ENCODE results near the gene TOP1. TPM values are rescaled to one million over a fixed set of nuclear protein-coding genes. Genes with fewer than 3 reads are reported as not detected.
A peak's percentile ranks its signal among the peaks of the same experiment; 100 is the strongest.

The TOP1 gene
- total RNA-seq, 1 experiment from 2014 or later: 16.0 TPM

DNA sequence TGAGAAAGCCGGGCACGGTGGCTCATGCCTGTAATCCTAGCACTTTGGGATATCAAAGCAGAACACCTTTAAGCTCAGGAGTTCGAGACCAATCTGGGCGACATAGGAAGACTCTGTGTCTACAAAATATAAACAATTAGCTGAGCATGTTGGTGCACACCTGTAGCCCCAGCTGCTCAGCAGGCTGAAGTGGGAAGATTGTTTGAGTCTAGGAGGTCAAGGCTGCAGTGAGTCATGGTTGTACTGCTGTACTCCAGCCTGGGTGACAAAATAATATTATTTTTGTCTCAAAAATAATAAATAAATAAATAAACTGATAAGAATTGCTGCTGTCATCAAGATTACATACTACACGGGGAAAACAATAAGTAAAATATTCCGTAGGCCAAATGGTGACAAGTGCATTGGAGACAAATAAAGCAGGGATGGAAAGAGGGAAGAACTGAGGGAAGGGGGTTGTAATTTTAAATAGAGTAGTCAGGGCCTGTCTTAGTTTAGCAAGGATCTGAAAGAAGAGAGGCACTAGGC lies 14.0 kb upstream of the TOP1 start:
- no peak overlapping the region for H3K4me3 ChIP-seq (ENCODE audit: insufficient read depth, low read depth, low read length)
- no peaks in the 10 kb centered on the region for H3K36me3 ChIP-seq (replicated peaks; ENCODE audit: control insufficient read depth, insufficient read depth, low read length)
- H3K27me3 ChIP-seq (ENCODE audit: control insufficient read depth, insufficient read depth, low read length): no peaks in the 10 kb centered on the region
- no peak for DNase-seq

DNA sequence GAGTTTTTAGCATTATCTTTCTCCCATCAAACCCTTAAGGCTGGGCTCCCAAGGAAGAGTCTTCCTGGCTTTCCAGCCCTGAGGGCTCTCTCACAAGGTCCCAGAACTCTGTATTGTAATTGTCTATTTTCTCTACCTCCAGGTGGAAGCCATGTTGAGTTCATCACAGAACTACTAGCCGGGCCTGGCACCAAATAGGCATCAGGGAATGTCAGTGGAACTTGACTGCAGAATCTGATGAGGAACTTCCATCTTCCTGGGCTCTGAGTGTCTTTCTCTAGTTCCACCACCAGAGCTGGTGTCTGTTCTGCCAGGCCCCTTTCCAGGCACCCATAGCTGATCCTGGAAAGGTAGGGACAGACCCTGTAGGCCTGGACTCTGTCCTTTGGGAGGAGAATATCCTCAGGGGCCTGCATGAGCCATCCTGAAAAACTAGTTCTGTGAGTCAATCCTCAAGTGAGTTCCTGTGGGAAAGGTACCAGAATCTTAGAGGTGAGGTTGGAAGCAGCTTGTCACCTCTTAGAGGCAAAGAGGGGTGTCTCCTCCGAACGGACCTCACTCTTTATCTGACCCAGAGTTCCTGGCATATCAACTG lies 11.1 kb upstream of the TOP1 start:
- Histone ChIP-seq H3K4me3 (ENCODE audit: insufficient read depth, low read depth, low read length) (no peak overlapping the region), H3K27me3 (ENCODE audit: control insufficient read depth, insufficient read depth, low read length) (no peaks in the 10 kb centered on the region), H3K36me3 (replicated peaks; ENCODE audit: control insufficient read depth, insufficient read depth, low read length) (no peaks in the 10 kb centered on the region)
- DNase-seq: no peak

DNA sequence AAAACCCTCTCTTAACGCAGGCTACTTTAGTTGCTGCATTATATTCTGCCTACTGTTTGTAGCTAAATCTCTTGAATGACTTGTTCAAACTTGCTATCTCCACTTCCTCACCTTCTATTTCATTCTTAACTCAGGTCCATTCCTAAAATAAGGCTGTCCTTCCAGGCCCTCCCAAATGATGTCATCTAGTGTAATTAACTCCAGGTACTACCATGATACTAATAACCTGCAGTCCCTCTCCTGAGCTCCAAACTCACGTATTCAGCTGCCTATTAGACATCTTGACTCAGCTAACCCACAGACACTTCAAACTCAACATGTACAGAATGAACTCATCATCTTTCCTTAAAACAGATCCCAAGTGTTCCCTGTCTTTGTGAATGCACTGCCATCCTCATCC lies 10.5 kb upstream of the TOP1 start:
- no peaks in the 10 kb centered on the region for H3K36me3 ChIP-seq (replicated peaks; ENCODE audit: control insufficient read depth, insufficient read depth, low read length)
- no peaks in the 10 kb centered on the region for H3K27me3 ChIP-seq (ENCODE audit: control insufficient read depth, insufficient read depth, low read length)
- no peak for DNase-seq
- no peak overlapping the region for H3K4me3 ChIP-seq (ENCODE audit: insufficient read depth, low read depth, low read length)

DNA sequence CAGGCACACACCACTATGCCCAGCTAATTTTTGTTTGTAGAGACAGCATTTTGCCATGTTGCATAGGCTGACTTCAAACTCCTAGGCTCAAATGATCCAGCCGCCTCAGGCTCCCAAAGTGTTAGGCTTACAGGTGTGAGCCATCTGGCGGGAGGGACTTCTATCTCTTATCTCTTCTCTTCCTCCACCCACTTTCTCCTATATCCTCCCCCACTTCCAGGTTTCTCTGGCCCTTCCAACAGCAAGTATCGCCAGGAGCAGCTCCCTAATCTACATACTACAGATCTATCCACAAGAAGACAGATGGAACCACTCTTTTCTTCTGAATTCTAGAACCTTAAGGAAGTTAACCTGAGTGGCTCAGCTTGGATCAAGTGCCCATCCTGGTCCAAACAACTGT lies 5.1 kb upstream of the TOP1 start:
- H3K36me3 ChIP-seq (replicated peaks; ENCODE audit: control insufficient read depth, insufficient read depth, low read length): no peaks in the 10 kb centered on the region
- no peaks in the 10 kb centered on the region for H3K27me3 ChIP-seq (ENCODE audit: control insufficient read depth, insufficient read depth, low read length)
- no peak overlapping the region for H3K4me3 ChIP-seq (ENCODE audit: insufficient read depth, low read depth, low read length)
- no peak for DNase-seq

DNA sequence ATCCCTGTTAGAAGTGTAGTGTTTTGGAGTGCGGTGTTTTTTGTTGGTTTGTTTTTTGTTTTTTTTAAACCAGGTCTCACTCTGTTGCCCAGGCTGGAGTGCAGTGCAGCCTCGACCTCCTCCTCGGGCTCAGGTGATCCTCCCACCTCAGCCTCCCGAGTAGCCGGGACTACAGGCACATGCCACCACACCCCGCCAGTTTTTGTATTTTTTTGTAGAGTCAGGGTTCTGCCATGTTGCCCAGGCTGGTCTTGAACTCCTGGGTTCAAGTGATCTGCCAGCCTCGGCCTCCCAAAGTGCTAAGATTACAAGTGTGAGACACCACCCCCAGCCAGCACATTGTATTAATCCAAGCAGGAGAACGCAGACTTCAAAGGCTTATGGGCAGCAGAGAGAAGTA lies 1.3 kb upstream of the TOP1 start:
- no peak for DNase-seq
- Histone ChIP-seq H3K4me3 (ENCODE audit: insufficient read depth, low read depth, low read length) (no peak overlapping the region), H3K36me3 (replicated peaks; ENCODE audit: control insufficient read depth, insufficient read depth, low read length) (no peaks in the 10 kb centered on the region; the same call in none of the 2 replicates), H3K27me3 (ENCODE audit: control insufficient read depth, insufficient read depth, low read length) (no peaks in the 10 kb centered on the region; the same call in 1 of the 2 replicates)

DNA sequence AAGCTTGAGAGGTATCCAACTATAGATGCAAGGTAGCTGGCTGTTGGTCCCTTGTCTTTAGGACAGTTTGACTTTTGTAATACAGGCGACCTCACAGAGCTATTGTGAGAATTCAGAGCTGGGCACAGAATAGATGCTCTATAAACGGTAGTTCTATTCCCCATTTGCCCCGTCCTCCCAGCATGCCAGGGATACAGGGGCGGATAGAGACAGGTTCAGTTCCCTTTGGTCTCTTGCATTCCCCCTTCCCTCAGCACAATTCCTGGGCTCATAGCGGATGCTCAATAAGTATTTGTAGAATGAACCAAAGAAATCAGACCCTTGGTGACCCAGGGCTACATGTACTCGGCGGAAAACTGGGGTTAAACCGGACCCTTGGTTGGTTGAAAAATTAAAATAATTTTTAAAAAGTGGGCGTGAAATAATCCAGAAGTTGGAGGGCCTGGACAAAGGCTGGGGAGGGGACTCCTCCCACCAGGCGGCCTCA lies 707 bp upstream of the TOP1 start:
- H3K27me3 ChIP-seq (ENCODE audit: control insufficient read depth, insufficient read depth, low read length): no peaks in the 10 kb centered on the region; the same call in 1 of the 2 replicates

DNA sequence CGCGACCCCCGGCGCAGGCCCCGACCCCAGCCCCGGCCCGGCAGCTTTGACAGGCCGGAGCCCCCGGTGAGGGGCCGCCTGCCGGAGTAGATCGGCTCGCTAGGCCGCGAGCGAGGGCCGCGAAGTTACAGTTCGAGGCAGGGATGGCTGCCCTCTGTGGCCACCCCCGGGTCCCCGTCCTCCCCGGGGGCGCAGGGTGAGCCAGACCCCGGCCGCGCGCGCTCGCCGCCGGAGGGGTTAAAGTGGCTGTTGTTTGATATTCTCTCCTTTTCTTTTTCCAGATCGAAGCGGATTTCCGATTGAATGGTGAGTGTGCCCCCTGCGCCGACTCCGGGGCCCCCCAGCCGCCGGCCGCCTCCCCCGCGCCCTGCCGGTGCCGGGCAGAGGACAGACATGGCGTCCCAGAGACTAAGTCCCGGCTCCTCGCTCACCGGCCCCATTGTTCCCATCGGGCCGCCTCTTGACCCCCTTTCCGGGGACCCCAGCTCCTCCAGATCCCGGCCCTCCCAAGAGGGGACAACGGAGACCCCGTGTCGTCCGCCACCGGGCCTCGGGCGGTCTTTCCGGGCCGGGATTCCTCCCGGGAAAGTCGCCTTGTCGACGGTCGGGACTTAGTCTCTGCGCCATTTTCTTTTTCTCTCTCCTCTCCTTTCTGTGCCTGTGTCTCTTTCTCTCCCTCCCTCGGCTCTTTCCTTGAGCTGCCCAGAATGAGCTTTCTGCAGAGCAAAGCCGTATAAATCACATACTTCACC lies 704 bp downstream of the TOP1 start:
- DNase-seq: peak; percentile 78
- H3K4me3 ChIP-seq (ENCODE audit: insufficient read depth, low read depth, low read length): peak overlapping the region; percentile 97
- no peaks in the 10 kb centered on the region; the same call in 1 of the 2 replicates for H3K27me3 ChIP-seq (ENCODE audit: control insufficient read depth, insufficient read depth, low read length)
- no peaks in the 10 kb centered on the region; the same call in none of the 2 replicates for H3K36me3 ChIP-seq (replicated peaks; ENCODE audit: control insufficient read depth, insufficient read depth, low read length)

More for the DNA sequence above, 707 bp upstream of the TOP1 start:
- DNase-seq: peak; percentile 52
- H3K4me3 ChIP-seq (ENCODE audit: insufficient read depth, low read depth, low read length): peak overlapping the region; percentile 40
- H3K36me3 ChIP-seq (replicated peaks; ENCODE audit: control insufficient read depth, insufficient read depth, low read length): no peaks in the 10 kb centered on the region; the same call in none of the 2 replicates

DNA sequence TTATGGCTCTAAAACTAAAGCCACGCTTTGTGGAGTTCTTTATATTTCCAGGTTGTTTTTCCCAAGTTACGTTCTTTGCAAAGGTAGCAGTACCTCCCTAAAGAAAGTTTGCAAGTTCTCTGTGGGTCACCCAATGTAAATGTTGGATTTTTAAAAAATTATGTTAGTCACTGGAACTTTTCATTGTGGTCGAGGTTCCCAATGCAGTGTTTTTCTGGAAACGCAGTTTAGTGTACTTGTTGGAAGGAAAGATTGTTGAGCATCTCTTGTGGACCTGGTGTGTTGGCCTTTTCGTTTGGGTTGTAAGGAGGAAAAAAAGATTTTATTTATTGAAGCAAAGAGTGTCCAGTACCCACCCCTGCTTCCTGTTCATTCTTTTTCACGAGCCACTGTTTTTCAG lies 1.4 kb downstream of the TOP1 start:
- peak overlapping the region; percentile 97 for H3K4me3 ChIP-seq (ENCODE audit: insufficient read depth, low read depth, low read length)
- no peak for DNase-seq
- no peaks in the 10 kb centered on the region; the same call in 1 of the 2 replicates for H3K27me3 ChIP-seq (ENCODE audit: control insufficient read depth, insufficient read depth, low read length)
- no peaks in the 10 kb centered on the region; the same call in none of the 2 replicates for H3K36me3 ChIP-seq (replicated peaks; ENCODE audit: control insufficient read depth, insufficient read depth, low read length)

DNA sequence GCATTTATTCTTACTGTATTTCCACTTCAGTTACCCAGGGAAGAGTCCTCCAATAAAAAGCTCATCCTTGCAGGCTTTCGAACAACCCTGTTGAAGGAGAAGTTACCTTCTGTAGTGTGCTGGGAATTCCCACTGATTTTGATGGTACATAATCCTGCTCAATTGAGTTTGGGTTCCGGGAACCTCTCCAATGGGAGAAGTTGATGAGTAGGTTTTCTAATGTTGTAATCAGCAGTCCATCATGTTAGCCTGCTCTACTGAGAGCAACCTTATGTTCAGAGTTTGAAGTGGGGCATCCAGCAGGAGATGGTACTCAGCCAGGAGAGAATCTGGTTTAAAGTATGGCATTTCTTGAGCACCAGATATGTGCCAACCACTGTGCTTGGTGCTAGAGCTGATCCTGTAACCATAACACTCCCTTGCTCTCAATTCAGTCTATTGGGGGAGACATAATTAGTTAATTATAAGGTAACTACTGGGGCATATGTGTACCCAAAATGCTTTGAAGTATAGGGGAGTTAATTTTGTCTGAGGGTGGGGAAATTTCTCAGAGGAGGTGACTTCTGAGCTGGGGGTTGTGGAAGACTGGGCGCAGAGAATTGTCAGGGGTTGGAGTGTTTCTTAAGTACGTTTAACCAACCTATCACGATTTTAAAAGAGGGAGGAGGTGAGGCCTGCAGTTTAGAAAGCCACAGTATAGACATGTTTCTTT lies 2.1 kb downstream of the TOP1 start:
- DNase-seq: no peak
- no peak overlapping the region for H3K4me3 ChIP-seq (ENCODE audit: insufficient read depth, low read depth, low read length)
- H3K36me3 ChIP-seq (replicated peaks; ENCODE audit: control insufficient read depth, insufficient read depth, low read length): no peaks in the 10 kb centered on the region; the same call in none of the 2 replicates
- H3K27me3 ChIP-seq (ENCODE audit: control insufficient read depth, insufficient read depth, low read length): no peaks in the 10 kb centered on the region; the same call in 1 of the 2 replicates

DNA sequence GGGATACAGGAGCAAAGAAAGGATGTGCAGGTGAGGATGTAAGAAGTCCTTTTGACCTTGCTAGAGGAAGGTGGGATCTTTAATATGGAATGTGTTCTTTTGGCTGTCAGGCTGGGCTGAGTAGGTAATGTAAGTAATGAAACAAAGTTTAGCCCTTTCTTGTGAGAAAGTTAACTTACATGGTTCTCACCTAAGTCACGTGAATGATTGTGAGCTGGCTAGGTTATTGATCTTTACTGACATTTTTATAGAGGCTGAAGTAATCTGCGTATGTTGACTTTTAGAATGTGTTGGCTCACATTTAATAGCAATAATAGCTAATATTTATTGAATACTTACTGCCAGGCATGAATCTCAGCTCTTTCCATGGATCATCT lies 2.6 kb downstream of the TOP1 start:
- DNase-seq: no peak
- H3K36me3 ChIP-seq (replicated peaks; ENCODE audit: control insufficient read depth, insufficient read depth, low read length): no peaks in the 10 kb centered on the region; the same call in none of the 2 replicates
- H3K4me3 ChIP-seq (ENCODE audit: insufficient read depth, low read depth, low read length): no peak overlapping the region
- H3K27me3 ChIP-seq (ENCODE audit: control insufficient read depth, insufficient read depth, low read length): peaks cover 4% of the 10 kb centered on the region

DNA sequence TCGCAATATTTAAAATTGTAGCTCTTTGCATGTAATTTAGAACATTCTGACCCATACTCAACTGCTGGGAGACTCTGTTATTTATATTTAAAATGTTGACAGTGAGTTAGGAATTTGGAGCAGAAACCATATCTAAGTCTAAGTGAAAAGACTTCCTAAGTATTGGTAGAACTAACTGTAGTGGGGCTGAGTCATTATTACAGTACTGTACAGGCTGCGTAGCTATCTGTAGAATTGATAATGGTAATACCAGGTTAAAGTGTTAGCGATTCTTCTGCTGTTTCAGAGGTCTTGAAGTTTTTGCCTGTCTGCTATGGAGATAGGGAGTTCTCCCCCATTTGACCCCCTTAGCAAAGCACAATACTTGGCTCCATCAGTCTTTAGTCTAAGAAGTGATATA lies 3.6 kb downstream of the TOP1 start:
- no peak for DNase-seq
- H3K36me3 ChIP-seq (replicated peaks; ENCODE audit: control insufficient read depth, insufficient read depth, low read length): no peaks in the 10 kb centered on the region; the same call in none of the 2 replicates
- H3K27me3 ChIP-seq (ENCODE audit: control insufficient read depth, insufficient read depth, low read length): peaks cover 4% of the 10 kb centered on the region
- no peak overlapping the region for H3K4me3 ChIP-seq (ENCODE audit: insufficient read depth, low read depth, low read length)

DNA sequence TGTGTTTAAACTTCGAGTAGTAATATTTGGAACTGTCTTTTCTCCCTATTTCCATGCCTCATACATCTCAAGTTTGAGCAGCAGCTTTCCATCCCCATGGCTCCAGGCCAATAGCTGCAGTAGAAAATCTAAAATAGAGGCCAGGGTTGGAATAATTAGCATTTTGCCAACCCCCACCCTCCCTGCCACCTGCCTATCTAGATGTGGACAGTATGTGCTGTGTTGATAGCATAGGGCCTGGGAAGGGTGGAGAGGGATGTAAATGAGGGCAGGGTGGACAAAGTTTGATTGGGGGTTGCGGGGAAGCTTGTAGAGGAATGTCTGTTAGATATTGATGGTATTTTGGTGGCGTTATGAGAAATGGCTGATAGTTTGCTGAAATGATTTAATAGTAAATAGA lies 5.6 kb downstream of the TOP1 start:
- Histone ChIP-seq H3K36me3 (replicated peaks; ENCODE audit: control insufficient read depth, insufficient read depth, low read length) (no peaks in the 10 kb centered on the region; the same call in none of the 2 replicates), H3K27me3 (ENCODE audit: control insufficient read depth, insufficient read depth, low read length) (peaks cover 4% of the 10 kb centered on the region), H3K4me3 (ENCODE audit: insufficient read depth, low read depth, low read length) (no peak overlapping the region)
- DNase-seq: no peak

DNA sequence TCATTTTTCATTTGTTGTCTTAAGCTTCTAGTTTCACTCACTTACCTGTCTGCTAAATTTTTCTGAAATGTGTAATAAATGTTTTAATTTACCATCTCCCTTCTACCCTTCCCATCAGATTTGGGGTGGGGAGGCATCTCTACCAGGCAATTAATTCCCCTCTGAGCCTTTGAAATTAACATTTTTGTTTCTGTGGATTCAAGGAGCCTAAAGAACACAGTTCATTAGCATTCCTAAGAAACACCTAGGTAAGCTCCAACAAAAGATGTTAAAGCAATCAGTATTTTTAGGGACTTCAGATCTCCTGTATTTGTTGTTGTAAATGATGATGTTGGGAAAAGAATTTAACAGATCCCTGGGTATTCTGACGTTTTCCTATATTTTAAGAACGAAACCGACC lies 6.6 kb downstream of the TOP1 start:
- H3K27me3 ChIP-seq (ENCODE audit: control insufficient read depth, insufficient read depth, low read length): peaks cover 4% of the 10 kb centered on the region
- H3K4me3 ChIP-seq (ENCODE audit: insufficient read depth, low read depth, low read length): no peak overlapping the region
- H3K36me3 ChIP-seq (replicated peaks; ENCODE audit: control insufficient read depth, insufficient read depth, low read length): no peaks in the 10 kb centered on the region; the same call in none of the 2 replicates
- DNase-seq: peak; percentile 37

DNA sequence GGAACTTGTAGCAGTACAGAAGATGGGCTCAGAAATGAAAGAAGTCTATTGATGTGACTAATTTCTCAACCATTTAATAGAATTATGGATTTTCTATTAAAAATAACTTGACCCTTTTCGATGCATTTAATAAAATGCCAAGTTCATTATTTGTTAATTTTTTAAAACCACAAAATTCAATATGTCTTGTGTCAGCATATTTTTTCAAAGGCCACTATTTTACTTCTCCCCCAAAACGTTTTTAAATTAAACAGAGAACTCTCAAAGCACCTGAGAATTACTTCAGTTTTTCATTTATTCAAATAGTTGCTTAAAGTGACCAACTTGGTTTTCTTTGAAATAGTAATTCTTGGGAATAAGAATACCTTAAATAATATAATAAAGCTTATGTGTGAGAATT lies 8.6 kb downstream of the TOP1 start:
- Histone ChIP-seq H3K36me3 (replicated peaks; ENCODE audit: control insufficient read depth, insufficient read depth, low read length) (no peaks in the 10 kb centered on the region; the same call in 1 of the 2 replicates), H3K27me3 (ENCODE audit: control insufficient read depth, insufficient read depth, low read length) (peaks cover 4% of the 10 kb centered on the region), H3K4me3 (ENCODE audit: insufficient read depth, low read depth, low read length) (no peak overlapping the region)
- DNase-seq: no peak

Data from H7 (cell line).